ENCODE data around the gene UCN. TPM values are rescaled to one million over a fixed set of nuclear protein-coding genes. Genes with fewer than 3 reads are reported as not detected.

Gene UCN
- total RNA-seq, 1 experiment from 2014 or later = 1.5 TPM

GRCh38 chr2:27282892-27283291, 25.4 kb downstream of the UCN start:
- Mint-ChIP-seq H3K4me1 (peaks cover 58 to 65% of the 10 kb centered on the region in 2 experiments), H3K27ac (peak overlapping the region in 2 of 3 experiments; percentile 28 to 66; a peak in 1 of 7 replicates), H3K36me3 (ENCODE audit: insufficient read depth in 1 of 3, low read depth in 3 of 3) (no peaks in the 10 kb centered on the region), H3K27me3 (ENCODE audit: low read depth) (peaks cover 36% of the 10 kb centered on the region), H3K9me3 (no peaks in the 10 kb centered on the region), H3K4me3 (peak overlapping the region; percentile 54 to 71)
- Histone ChIP-seq H4K5ac (ENCODE audit: insufficient read length, low read depth, low read length) (peak overlapping the region; percentile 18), H3T11ph (ENCODE audit: low read length) (no peak overlapping the region), H2BK5ac (ENCODE audit: insufficient read length, low read length) (no peak overlapping the region), H3K27ac (ENCODE audit: insufficient read length, low read depth, low read length) (no peak overlapping the region), H3K27me3 (ENCODE audit: insufficient read depth, low read length) (no peaks in the 10 kb centered on the region), H3K4ac (ENCODE audit: low read depth, low read length) (no peak overlapping the region), H3K56ac (ENCODE audit: insufficient read length, low read depth, low read length) (no peak overlapping the region), H3K4me2 (ENCODE audit: insufficient read depth, insufficient read length, low read length) (peak overlapping the region; percentile 66), H3K23ac (ENCODE audit: insufficient read length, low read depth, low read length) (no peak overlapping the region), H2AK5ac (ENCODE audit: insufficient read length, low read length) (no peak overlapping the region), H3K79me2 (ENCODE audit: insufficient read depth, low read length) (no peaks in the 10 kb centered on the region), H2BK12ac (ENCODE audit: insufficient read length, low read depth, low read length) (no peak overlapping the region), H2BK120ac (ENCODE audit: low read depth, low read length, poor library complexity, severe bottlenecking) (no peak overlapping the region), H4K20me1 (ENCODE audit: control insufficient read depth, insufficient read depth, insufficient read length) (no peaks in the 10 kb centered on the region), H4K8ac (replicated peaks; ENCODE audit: insufficient read length, low read depth, low read length) (no peak overlapping the region), H2AFZ (ENCODE audit: low read length) (no peak overlapping the region), H2BK20ac (ENCODE audit: low read depth, low read length, poor library complexity, severe bottlenecking) (no peak overlapping the region), H3K14ac (ENCODE audit: insufficient read depth, low read length) (peak overlapping the region; percentile 71), H4K91ac (ENCODE audit: insufficient read length, low read depth, low read length) (no peak overlapping the region), H3K18ac (ENCODE audit: insufficient read length, low read depth, low read length) (peak overlapping the region; percentile 64), H3K9me3 (ENCODE audit: control insufficient read depth, low read depth, low read length) (no peaks in the 10 kb centered on the region), H3K4me1 (ENCODE audit: insufficient read depth, low read length) (peaks cover 13% of the 10 kb centered on the region; the same call in 1 of the 2 replicates), H3K9ac (ENCODE audit: extremely low read depth, insufficient read length, low read length) (no peak overlapping the region), H2BK15ac (ENCODE audit: low read depth, low read length) (no peak overlapping the region), H3K23me2 (ENCODE audit: insufficient read length, low read depth, low read length, poor library complexity, severe bottlenecking) (peaks cover 6% of the 10 kb centered on the region), H3K79me1 (ENCODE audit: insufficient read depth, low read depth, low read length, poor library complexity, severe bottlenecking) (no peaks in the 10 kb centered on the region)
- no peak for TF ChIP-seq CTCF (conservative IDR thresholded peaks at IDR 0.05)
- no CpG with 5 or more reads among the region's 5 CpGs for WGBS (ENCODE audit: extremely low coverage, insufficient read length, low lambda C conversion rate)
- DNase-seq = peak; percentile 52

All from H9 (cell line).